Neutrophil (primary cell): Measurements from ENCODE around the gene SLC7A6.

Experiments used
- H3K27ac ChIP-seq: fragments of 200-600 bp; sonication (generic); 2 replicates; pipeline ENCODE4 v1.5.1; 2016; ENCODE audit warnings: mild to moderate bottlenecking, moderate library complexity
- H3K27me3 ChIP-seq: fragments of 200-600 bp; sonication (generic); 2 replicates; pipeline ENCODE4 v1.6.0; 2016; ENCODE audit warnings: mild to moderate bottlenecking
- H3K36me3 ChIP-seq: fragments of 200-600 bp; sonication (generic); 2 replicates; pipeline ENCODE4 v1.5.1; 2017
- H3K4me1 ChIP-seq, 2 experiments: fragments of 200-600 bp in 1 of 2; sonication (generic) in 1 of 2; 1 replicate in 1 of 2; 2 replicates in 1 of 2; pipeline versions ENCODE4 v1.5.1 to v1.6.1; 2013 to 2016; ENCODE audit warnings: low read depth in 1 of 2, low read length in 1 of 2, mild to moderate bottlenecking in 1 of 2, moderate library complexity in 1 of 2; ENCODE audit not compliant: control insufficient read depth in 1 of 2, insufficient read depth in 1 of 2
- H3K4me3 ChIP-seq, 2 experiments: fragments of 200-600 bp in 1 of 2; sonication (generic) in 1 of 2; 1 replicate in 1 of 2; 2 replicates in 1 of 2; pipeline ENCODE4 v1.5.1; 2013 to 2016; ENCODE audit warnings: low read depth in 1 of 2, low read length in 1 of 2, mild to moderate bottlenecking in 1 of 2, moderate library complexity in 1 of 2
- H3K9me3 ChIP-seq: fragments of 200-600 bp; sonication (generic); 2 replicates; pipeline ENCODE4 v1.5.1; 2016
- TF ChIP-seq, protein P1 (sequence below): fragments of 200-600 bp; sonication (generic); IDR thresholded peaks from 2 replicates; pipeline ENCODE4 v1.5.1; 2016; ENCODE audit warnings: antibody characterized with exemption

The SLC7A6 gene

GRCh38 chr16:68281368-68282063 lies 17.2 kb downstream of the SLC7A6 start:
- H3K27me3 ChIP-seq = no peaks in the 10 kb centered on the region
- H3K27ac ChIP-seq = no peak overlapping the region
- TF ChIP-seq, protein P1, sequence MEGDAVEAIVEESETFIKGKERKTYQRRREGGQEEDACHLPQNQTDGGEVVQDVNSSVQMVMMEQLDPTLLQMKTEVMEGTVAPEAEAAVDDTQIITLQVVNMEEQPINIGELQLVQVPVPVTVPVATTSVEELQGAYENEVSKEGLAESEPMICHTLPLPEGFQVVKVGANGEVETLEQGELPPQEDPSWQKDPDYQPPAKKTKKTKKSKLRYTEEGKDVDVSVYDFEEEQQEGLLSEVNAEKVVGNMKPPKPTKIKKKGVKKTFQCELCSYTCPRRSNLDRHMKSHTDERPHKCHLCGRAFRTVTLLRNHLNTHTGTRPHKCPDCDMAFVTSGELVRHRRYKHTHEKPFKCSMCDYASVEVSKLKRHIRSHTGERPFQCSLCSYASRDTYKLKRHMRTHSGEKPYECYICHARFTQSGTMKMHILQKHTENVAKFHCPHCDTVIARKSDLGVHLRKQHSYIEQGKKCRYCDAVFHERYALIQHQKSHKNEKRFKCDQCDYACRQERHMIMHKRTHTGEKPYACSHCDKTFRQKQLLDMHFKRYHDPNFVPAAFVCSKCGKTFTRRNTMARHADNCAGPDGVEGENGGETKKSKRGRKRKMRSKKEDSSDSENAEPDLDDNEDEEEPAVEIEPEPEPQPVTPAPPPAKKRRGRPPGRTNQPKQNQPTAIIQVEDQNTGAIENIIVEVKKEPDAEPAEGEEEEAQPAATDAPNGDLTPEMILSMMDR = no peak
- no peak overlapping the region for H3K4me3 ChIP-seq
- no peaks in the 10 kb centered on the region for H3K9me3 ChIP-seq
- H3K36me3 ChIP-seq = no peaks in the 10 kb centered on the region
- peaks cover 39 to 41% of the 10 kb centered on the region in 2 experiments for H3K4me1 ChIP-seq

DNA sequence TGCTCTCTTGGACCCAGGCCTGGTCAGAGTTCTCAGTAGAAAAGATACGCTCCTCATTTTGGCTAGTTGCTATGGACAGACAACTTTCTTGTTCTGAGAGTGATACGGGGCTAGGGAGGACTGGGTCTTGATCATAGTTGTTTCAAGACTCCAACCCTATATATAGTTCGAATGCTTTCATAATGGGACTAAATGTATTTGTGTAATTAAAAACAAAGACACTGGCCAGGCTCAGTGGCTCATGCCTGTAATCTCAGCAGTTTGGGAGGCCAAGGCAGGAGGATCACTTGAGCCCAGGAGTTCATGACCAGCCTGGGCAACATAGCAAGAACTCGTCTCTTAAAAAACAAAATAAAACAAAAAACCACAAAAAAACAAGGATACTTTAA lies 17.7 kb downstream of the SLC7A6 start:
- no peak overlapping the region for H3K27ac ChIP-seq
- H3K4me1 ChIP-seq = peaks cover 43 to 46% of the 10 kb centered on the region in 2 experiments
- H3K4me3 ChIP-seq = no peak overlapping the region
- H3K36me3 ChIP-seq = no peaks in the 10 kb centered on the region
- TF ChIP-seq, protein P1 = no peak
- no peaks in the 10 kb centered on the region for H3K9me3 ChIP-seq
- H3K27me3 ChIP-seq = no peaks in the 10 kb centered on the region

DNA sequence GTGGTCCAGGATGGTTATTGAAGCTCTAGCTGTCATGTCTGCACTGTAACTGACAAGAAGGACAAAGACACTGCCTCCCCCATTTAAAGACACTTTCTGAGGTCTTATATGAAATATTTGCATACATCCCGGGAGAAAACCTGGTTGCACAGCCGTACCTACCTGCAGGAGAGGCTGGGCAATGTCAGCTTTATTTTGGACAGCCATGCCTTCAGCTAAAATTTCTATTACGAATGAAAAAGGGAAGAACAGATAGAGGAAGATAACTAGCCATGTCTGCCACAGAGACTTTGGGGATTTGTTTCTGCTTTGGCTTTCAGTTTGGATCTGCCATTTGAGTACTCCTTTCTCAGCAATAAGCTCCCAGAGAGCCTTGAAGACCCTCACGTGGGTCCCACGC lies 19.0 kb downstream of the SLC7A6 start:
- Histone ChIP-seq H3K9me3 (no peaks in the 10 kb centered on the region), H3K4me1 (peaks cover 56 to 57% of the 10 kb centered on the region in 2 experiments), H3K36me3 (no peaks in the 10 kb centered on the region), H3K27ac (peak overlapping the region; percentile 88), H3K4me3 (no peak overlapping the region), H3K27me3 (no peaks in the 10 kb centered on the region)
- TF ChIP-seq, protein P1 = no peak

DNA sequence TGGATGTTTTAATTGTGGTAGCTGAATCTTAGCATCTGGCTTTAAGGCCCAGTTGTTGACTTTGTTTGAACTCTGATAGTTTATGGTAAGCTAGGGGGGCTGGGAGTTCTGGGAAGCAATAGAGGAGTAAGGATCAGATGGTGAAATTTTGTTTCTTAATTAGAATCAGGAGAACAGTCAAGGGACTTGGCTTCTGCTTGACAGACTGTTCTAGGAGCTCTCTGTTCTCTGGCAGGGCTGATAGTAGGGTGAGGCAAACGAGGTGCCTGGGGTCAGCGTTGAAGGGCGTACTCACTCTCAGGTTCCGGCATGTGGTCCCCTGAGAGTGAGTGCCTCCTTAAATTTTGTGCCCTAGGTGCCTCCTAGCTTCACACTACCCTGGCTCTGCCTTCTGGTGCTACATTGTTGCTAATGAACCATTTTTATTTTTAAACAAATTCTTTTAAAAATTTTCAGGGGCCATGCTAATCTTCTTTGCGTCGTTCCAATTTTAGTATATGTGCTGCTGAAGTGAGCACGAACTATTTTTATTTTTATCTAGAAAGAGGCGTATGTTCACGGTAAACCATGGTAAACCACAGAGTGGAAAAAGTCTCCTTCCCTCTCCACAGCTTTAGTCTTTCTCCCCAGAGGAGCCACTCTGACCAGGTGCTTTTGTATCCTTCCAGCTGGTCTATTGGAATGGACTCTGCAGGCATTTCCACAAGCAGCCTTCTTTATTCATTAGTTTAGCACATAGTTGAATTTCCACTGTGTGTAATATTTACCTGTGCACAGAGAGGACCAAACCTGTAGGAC lies 19.7 kb downstream of the SLC7A6 start:
- Histone ChIP-seq H3K9me3 (no peaks in the 10 kb centered on the region), H3K36me3 (no peaks in the 10 kb centered on the region), H3K4me3 (peak overlapping the region; percentile 49 to 50), H3K4me1 (peaks cover 57 to 59% of the 10 kb centered on the region in 2 experiments), H3K27ac (peak overlapping the region; percentile 88), H3K27me3 (no peaks in the 10 kb centered on the region)
- TF ChIP-seq, protein P1 = no peak

DNA sequence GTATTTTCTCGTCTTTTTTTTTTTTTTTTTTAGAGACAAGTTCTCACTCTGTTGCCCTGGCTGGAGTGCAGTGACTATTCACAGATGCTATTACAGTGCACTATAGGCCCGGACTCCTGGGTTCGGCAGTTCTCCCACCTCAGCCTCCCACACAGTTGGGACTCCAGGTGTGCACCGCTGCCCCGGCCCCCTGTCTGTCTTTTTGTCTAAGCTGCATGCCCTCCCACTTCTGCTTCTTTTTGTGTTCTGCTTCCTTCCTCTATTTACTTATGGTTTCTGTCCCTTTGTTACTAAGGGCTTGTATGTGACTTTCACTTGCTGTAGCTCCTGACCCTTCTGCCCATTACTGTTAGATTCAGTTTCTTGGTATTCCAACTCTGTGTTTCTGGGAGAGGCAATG lies 20.5 kb downstream of the SLC7A6 start:
- Histone ChIP-seq H3K4me1 (peaks cover 61 to 67% of the 10 kb centered on the region in 2 experiments), H3K9me3 (no peaks in the 10 kb centered on the region), H3K27ac (peak overlapping the region; percentile 88), H3K4me3 (peak overlapping the region; percentile 49 to 50), H3K36me3 (no peaks in the 10 kb centered on the region), H3K27me3 (no peaks in the 10 kb centered on the region)
- TF ChIP-seq, protein P1 = no peak
